ENCODE measurements around the gene AIFM1.

DNA sequence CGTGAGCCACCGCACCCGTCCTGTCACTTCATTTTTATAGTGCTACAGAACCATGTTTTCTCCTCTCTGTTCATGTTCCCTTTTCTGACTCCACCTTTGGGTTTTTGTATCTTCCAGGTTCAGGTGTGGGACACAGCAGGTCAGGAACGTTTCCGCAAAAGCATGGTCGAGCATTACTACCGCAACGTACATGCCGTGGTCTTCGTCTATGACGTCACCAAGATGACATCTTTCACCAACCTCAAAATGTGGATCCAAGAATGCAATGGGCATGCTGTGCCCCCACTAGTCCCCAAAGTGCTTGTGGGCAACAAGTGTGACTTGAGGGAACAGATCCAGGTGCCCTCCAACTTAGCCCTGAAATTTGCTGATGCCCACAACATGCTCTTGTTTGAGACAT lies 18.5 kb upstream of the AIFM1 start:
- TF ChIP-seq CTCF (IDR thresholded peaks at IDR 0.05) (no peak), POLR2A (IDR thresholded peaks at IDR 0.05) (no peak)
